Large intestine (tissue), 3 donors: Measurements from ENCODE around the gene RFNG. TPM values are rescaled to one million over a fixed set of nuclear protein-coding genes. Genes with fewer than 3 reads are reported as not detected.
A peak's percentile ranks its signal among the peaks of the same experiment; 100 is the strongest.

Experiments used
- DNase-seq, 2 donors: peaks; one replicate each; pipeline versions ENCODE4 v3.0.0 to v3.0.0-alpha.2; 2013
- H3K27ac ChIP-seq: one replicate; pipeline ENCODE4 v1.5.1; 2013; ENCODE audit warnings: low read length
- H3K27me3 ChIP-seq: 2 replicates; pipeline ENCODE4 v1.6.1; 2013; ENCODE audit warnings: low read length; ENCODE audit not compliant: control insufficient read depth, insufficient read depth
- H3K36me3 ChIP-seq: 2 replicates; pipeline ENCODE4 v1.6.1; 2013; ENCODE audit warnings: low read length; ENCODE audit not compliant: control insufficient read depth, insufficient read depth
- H3K4me1 ChIP-seq: one replicate; pipeline ENCODE4 v1.6.1; 2013; ENCODE audit warnings: low read length; ENCODE audit not compliant: control insufficient read depth, insufficient read depth
- H3K4me3 ChIP-seq: one replicate; pipeline ENCODE4 v1.5.1; 2013; ENCODE audit warnings: low read length
- H3K9me3 ChIP-seq: one replicate; pipeline ENCODE4 v1.6.1; 2013; ENCODE audit warnings: mild to moderate bottlenecking, low read depth, low read length, moderate library complexity; ENCODE audit not compliant: control insufficient read depth
- WGBS: methylation state at CpG from one replicate; pipeline ENCODE4 v1.1.5; 2013; ENCODE audit warnings: low lambda C conversion rate; ENCODE audit not compliant: insufficient coverage; 5-methylcytosine and 5-hydroxymethylcytosine counted together
- polyA plus RNA-seq: library from polyadenylated mRNA; unstranded; fragments of 120-200 nt; gene quantifications from one replicate; pipeline ENCODE4 v1.2.1, GENCODE V29; 2013

The RFNG gene
- polyA plus RNA-seq, 1 donor, result 42.1 TPM

- H3K4me1 ChIP-seq, result peaks cover 18% of the 10 kb centered on the region
- no peaks in the 10 kb centered on the region for H3K27me3 ChIP-seq
Measured at GRCh38 chr17:82050152-82050760, 1.4 kb downstream of the RFNG start.

GRCh38 chr17:82049521-82049971 is 2.1 kb downstream of the RFNG start:
- Histone ChIP-seq H3K9me3 (no peaks in the 10 kb centered on the region), H3K36me3 (peaks cover 52% of the 10 kb centered on the region), H3K4me3 (no peak overlapping the region), H3K4me1 (peaks cover 18% of the 10 kb centered on the region), H3K27me3 (no peaks in the 10 kb centered on the region), H3K27ac (no peak overlapping the region)
- WGBS, result no CpG with 5 or more reads among the region's 16 CpGs
- no peak for DNase-seq

More at GRCh38 chr17:82050152-82050760, 1.4 kb downstream of the RFNG start:
- no peak for DNase-seq
- no CpG with 5 or more reads among the region's 28 CpGs for WGBS
- peaks cover 59% of the 10 kb centered on the region for H3K36me3 ChIP-seq
- H3K4me3 ChIP-seq, result peak overlapping the region; percentile 69
- no peak overlapping the region for H3K27ac ChIP-seq
- H3K9me3 ChIP-seq, result no peaks in the 10 kb centered on the region

- no peak overlapping the region for H3K27ac ChIP-seq
- 92% methylated on average over 2 of the region's 8 CpGs for WGBS
- no peak overlapping the region for H3K4me3 ChIP-seq
- H3K27me3 ChIP-seq, result no peaks in the 10 kb centered on the region
- H3K36me3 ChIP-seq, result peaks cover 48% of the 10 kb centered on the region
- peaks cover 18% of the 10 kb centered on the region for H3K4me1 ChIP-seq
- no peaks in the 10 kb centered on the region for H3K9me3 ChIP-seq
- DNase-seq, result no peak
Measured at GRCh38 chr17:82049106-82049505, 2.5 kb downstream of the RFNG start.

GRCh38 chr17:82048571-82048971 is 3.0 kb downstream of the RFNG start:
- WGBS, result no CpG with 5 or more reads among the region's 20 CpGs
- Histone ChIP-seq H3K9me3 (no peaks in the 10 kb centered on the region), H3K4me3 (no peak overlapping the region), H3K4me1 (peaks cover 18% of the 10 kb centered on the region), H3K36me3 (peaks cover 42% of the 10 kb centered on the region), H3K27ac (no peak overlapping the region), H3K27me3 (no peaks in the 10 kb centered on the region)
- DNase-seq, result no peak

GRCh38 chr17:82047914-82048570 is 3.6 kb downstream of the RFNG start:
- Histone ChIP-seq H3K27me3 (no peaks in the 10 kb centered on the region), H3K36me3 (peaks cover 37% of the 10 kb centered on the region), H3K9me3 (no peaks in the 10 kb centered on the region), H3K4me1 (peaks cover 15% of the 10 kb centered on the region), H3K27ac (no peak overlapping the region), H3K4me3 (no peak overlapping the region)
- no peak for DNase-seq
- no CpG with 5 or more reads among the region's 25 CpGs for WGBS

GRCh38 chr17:82047379-82047778 is 4.2 kb downstream of the RFNG start:
- peaks cover 9% of the 10 kb centered on the region for H3K4me1 ChIP-seq
- DNase-seq, result no peak
- 95% methylated on average over 4 of the region's 24 CpGs for WGBS
- no peaks in the 10 kb centered on the region for H3K27me3 ChIP-seq
- H3K27ac ChIP-seq, result no peak overlapping the region
- H3K4me3 ChIP-seq, result no peak overlapping the region
- H3K9me3 ChIP-seq, result no peaks in the 10 kb centered on the region
- peaks cover 36% of the 10 kb centered on the region for H3K36me3 ChIP-seq

- Histone ChIP-seq H3K4me3 (no peak overlapping the region), H3K27ac (no peak overlapping the region), H3K4me1 (peaks cover 8% of the 10 kb centered on the region), H3K27me3 (no peaks in the 10 kb centered on the region), H3K36me3 (peaks cover 36% of the 10 kb centered on the region), H3K9me3 (no peaks in the 10 kb centered on the region)
- WGBS, result 86% methylated on average over 1 of the region's 21 CpGs
- DNase-seq, result no peak
Measured at GRCh38 chr17:82046903-82047302, 4.7 kb downstream of the RFNG start.

GRCh38 chr17:82045936-82046484 is 5.6 kb downstream of the RFNG start:
- no peak overlapping the region for H3K27ac ChIP-seq
- no peaks in the 10 kb centered on the region for H3K27me3 ChIP-seq
- no peak overlapping the region for H3K4me3 ChIP-seq
- H3K4me1 ChIP-seq, result peaks cover 8% of the 10 kb centered on the region
- peaks cover 36% of the 10 kb centered on the region for H3K36me3 ChIP-seq
- WGBS, result no CpG with 5 or more reads among the region's 14 CpGs
- DNase-seq, result peak in 1 of 2 donors; percentile 47
- no peaks in the 10 kb centered on the region for H3K9me3 ChIP-seq

- H3K36me3 ChIP-seq, result peaks cover 18% of the 10 kb centered on the region
- WGBS, result no CpG with 5 or more reads among the region's 16 CpGs
- H3K27me3 ChIP-seq, result no peaks in the 10 kb centered on the region
- no peaks in the 10 kb centered on the region for H3K4me1 ChIP-seq
- no peak overlapping the region for H3K4me3 ChIP-seq
- DNase-seq, result no peak
- no peaks in the 10 kb centered on the region for H3K9me3 ChIP-seq
- H3K27ac ChIP-seq, result no peak overlapping the region
Measured at GRCh38 chr17:82043507-82043906, 8.1 kb downstream of the RFNG start.

GRCh38 chr17:82042649-82043048 is 9.0 kb downstream of the RFNG start:
- H3K4me3 ChIP-seq, result no peak overlapping the region
- H3K27me3 ChIP-seq, result no peaks in the 10 kb centered on the region
- H3K36me3 ChIP-seq, result peaks cover 9% of the 10 kb centered on the region
- no CpG with 5 or more reads among the region's 9 CpGs for WGBS
- DNase-seq, result no peak
- H3K9me3 ChIP-seq, result no peaks in the 10 kb centered on the region
- peaks cover 5% of the 10 kb centered on the region for H3K4me1 ChIP-seq
- no peak overlapping the region for H3K27ac ChIP-seq
